GM21825 (cell line): ENCODE measurements around the gene SMPD3.

Experiments
- ATAC-seq: cut with Tn5 transposase; IDR thresholded peaks from one replicate; pipeline ENCODE4 v1.9.1; 2021; ENCODE audit warnings: mild to moderate bottlenecking, moderate library complexity; ENCODE audit not compliant: unreplicated experiment

SMPD3 gene

GRCh38 chr16:68406458-68407152 is 41.7 kb downstream of the SMPD3 start:
- ATAC-seq, result no peak

- ATAC-seq, result no peak
Measured at GRCh38 chr16:68404736-68405345, 43.5 kb downstream of the SMPD3 start.

- no peak for ATAC-seq
Measured at GRCh38 chr16:68403704-68404103, 44.6 kb downstream of the SMPD3 start.

GRCh38 chr16:68403177-68403576 is 45.1 kb downstream of the SMPD3 start:
- no peak for ATAC-seq

- ATAC-seq, result no peak
Measured at GRCh38 chr16:68402748-68403040, 45.6 kb downstream of the SMPD3 start.

GRCh38 chr16:68401871-68402747 is 46.2 kb downstream of the SMPD3 start:
- ATAC-seq, result no peak

GRCh38 chr16:68400924-68401460 is 47.3 kb downstream of the SMPD3 start:
- no peak for ATAC-seq

GRCh38 chr16:68400083-68400923 is 48.0 kb downstream of the SMPD3 start:
- no peak for ATAC-seq

GRCh38 chr16:68399456-68399855 is 48.9 kb downstream of the SMPD3 start:
- no peak for ATAC-seq

- no peak for ATAC-seq
Measured at GRCh38 chr16:68397710-68398201, 50.6 kb downstream of the SMPD3 start.

GRCh38 chr16:68396481-68396880 is 51.8 kb downstream of the SMPD3 start:
- ATAC-seq, result no peak

GRCh38 chr16:68395815-68396214 is 52.5 kb downstream of the SMPD3 start:
- no peak for ATAC-seq

GRCh38 chr16:68395167-68395786 is 53.0 kb downstream of the SMPD3 start:
- ATAC-seq, result no peak

- ATAC-seq, result no peak
Measured at GRCh38 chr16:68393333-68393732, 55.0 kb downstream of the SMPD3 start.

- no peak for ATAC-seq
Measured at GRCh38 chr16:68389750-68390371, 58.4 kb downstream of the SMPD3 start.

- ATAC-seq, result no peak
Measured at GRCh38 chr16:68389006-68389405, 59.3 kb downstream of the SMPD3 start.

GRCh38 chr16:68388124-68388523 is 60.2 kb downstream of the SMPD3 start:
- ATAC-seq, result no peak

- no peak for ATAC-seq
Measured at GRCh38 chr16:68387301-68387700, 61.0 kb downstream of the SMPD3 start.

- ATAC-seq, result no peak
Measured at GRCh38 chr16:68386628-68387027, 61.7 kb downstream of the SMPD3 start.

GRCh38 chr16:68385371-68385770 is 62.9 kb downstream of the SMPD3 start:
- no peak for ATAC-seq
